K562 (cell line): ENCODE data around the gene KNDC1. TPM values are rescaled to one million over a fixed set of nuclear protein-coding genes. Genes with fewer than 3 reads are reported as not detected.

Experiments used
- polyA plus RNA-seq, 8 experiments: library from polyadenylated mRNA; depleted of rRNA in 4 of 8; stranded (reverse) in 5 of 8; unstranded in 3 of 8; fragments of >200 nt; fragmentation: Nextera tagmentation in 2 of 8; fragmentation: Illumina TruSeq in 1 of 8; extraction: Ambion mirVana in 2 of 8; extraction: Trizol in 1 of 8; gene quantifications; 2 replicates each; pipeline versions ENCODE4 v1.2.1 to v1.2.3, GENCODE V29; 2011 to 2014; ENCODE audit warnings: inconsistent platforms in 1 of 8, missing spikeins in 1 of 8
- total RNA-seq, 7 experiments: library from RNA; depleted of rRNA in 6 of 7; stranded (reverse); fragments of >200 nt in 6 of 7; fragmentation: Illumina TruSeq in 2 of 7; extraction: Trizol in 2 of 7; gene quantifications; 2 replicates each; pipeline versions ENCODE4 v1.2.1 to v1.2.3, GENCODE V29; 2011 to 2021; ENCODE audit warnings: low replicate concordance in 1 of 7
- TF ChIP-seq, protein P1 (sequence below): fragments of 200-600 bp; sonication (generic); IDR thresholded peaks from one replicate; pipeline ENCODE4 v1.6.1; 2012; ENCODE audit warnings: mild to moderate bottlenecking, low read depth, low read length, inconsistent platforms

Gene KNDC1
- total and polyA plus RNA-seq, 9 of the 15 experiments (the other 6 are each of a cell fraction or from before 2014, with no cell fraction given): 0.07 to 0.26 (median 0.11) TPM; not detected in 6

DNA sequence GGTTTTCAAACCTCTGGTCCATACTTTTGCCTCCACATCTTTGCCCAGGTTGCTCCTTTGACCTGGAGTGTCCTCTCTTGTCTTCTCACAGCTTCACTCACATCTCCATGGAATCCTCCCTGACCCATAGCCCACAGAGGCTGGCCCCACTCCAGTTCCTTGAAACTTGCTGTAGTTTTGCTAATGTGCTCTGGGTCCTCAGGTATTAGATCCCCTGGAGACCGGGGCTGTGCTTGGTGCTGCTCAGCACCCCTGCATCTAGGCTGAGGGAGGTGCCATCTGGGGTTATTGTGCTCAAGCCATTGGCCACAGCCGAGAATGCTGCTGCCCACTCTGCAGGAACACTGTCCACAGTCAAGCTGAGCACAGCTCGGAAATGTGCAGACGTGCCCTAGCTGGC lies 16.5 kb downstream of the KNDC1 start (continued):
- TF ChIP-seq, protein P1, sequence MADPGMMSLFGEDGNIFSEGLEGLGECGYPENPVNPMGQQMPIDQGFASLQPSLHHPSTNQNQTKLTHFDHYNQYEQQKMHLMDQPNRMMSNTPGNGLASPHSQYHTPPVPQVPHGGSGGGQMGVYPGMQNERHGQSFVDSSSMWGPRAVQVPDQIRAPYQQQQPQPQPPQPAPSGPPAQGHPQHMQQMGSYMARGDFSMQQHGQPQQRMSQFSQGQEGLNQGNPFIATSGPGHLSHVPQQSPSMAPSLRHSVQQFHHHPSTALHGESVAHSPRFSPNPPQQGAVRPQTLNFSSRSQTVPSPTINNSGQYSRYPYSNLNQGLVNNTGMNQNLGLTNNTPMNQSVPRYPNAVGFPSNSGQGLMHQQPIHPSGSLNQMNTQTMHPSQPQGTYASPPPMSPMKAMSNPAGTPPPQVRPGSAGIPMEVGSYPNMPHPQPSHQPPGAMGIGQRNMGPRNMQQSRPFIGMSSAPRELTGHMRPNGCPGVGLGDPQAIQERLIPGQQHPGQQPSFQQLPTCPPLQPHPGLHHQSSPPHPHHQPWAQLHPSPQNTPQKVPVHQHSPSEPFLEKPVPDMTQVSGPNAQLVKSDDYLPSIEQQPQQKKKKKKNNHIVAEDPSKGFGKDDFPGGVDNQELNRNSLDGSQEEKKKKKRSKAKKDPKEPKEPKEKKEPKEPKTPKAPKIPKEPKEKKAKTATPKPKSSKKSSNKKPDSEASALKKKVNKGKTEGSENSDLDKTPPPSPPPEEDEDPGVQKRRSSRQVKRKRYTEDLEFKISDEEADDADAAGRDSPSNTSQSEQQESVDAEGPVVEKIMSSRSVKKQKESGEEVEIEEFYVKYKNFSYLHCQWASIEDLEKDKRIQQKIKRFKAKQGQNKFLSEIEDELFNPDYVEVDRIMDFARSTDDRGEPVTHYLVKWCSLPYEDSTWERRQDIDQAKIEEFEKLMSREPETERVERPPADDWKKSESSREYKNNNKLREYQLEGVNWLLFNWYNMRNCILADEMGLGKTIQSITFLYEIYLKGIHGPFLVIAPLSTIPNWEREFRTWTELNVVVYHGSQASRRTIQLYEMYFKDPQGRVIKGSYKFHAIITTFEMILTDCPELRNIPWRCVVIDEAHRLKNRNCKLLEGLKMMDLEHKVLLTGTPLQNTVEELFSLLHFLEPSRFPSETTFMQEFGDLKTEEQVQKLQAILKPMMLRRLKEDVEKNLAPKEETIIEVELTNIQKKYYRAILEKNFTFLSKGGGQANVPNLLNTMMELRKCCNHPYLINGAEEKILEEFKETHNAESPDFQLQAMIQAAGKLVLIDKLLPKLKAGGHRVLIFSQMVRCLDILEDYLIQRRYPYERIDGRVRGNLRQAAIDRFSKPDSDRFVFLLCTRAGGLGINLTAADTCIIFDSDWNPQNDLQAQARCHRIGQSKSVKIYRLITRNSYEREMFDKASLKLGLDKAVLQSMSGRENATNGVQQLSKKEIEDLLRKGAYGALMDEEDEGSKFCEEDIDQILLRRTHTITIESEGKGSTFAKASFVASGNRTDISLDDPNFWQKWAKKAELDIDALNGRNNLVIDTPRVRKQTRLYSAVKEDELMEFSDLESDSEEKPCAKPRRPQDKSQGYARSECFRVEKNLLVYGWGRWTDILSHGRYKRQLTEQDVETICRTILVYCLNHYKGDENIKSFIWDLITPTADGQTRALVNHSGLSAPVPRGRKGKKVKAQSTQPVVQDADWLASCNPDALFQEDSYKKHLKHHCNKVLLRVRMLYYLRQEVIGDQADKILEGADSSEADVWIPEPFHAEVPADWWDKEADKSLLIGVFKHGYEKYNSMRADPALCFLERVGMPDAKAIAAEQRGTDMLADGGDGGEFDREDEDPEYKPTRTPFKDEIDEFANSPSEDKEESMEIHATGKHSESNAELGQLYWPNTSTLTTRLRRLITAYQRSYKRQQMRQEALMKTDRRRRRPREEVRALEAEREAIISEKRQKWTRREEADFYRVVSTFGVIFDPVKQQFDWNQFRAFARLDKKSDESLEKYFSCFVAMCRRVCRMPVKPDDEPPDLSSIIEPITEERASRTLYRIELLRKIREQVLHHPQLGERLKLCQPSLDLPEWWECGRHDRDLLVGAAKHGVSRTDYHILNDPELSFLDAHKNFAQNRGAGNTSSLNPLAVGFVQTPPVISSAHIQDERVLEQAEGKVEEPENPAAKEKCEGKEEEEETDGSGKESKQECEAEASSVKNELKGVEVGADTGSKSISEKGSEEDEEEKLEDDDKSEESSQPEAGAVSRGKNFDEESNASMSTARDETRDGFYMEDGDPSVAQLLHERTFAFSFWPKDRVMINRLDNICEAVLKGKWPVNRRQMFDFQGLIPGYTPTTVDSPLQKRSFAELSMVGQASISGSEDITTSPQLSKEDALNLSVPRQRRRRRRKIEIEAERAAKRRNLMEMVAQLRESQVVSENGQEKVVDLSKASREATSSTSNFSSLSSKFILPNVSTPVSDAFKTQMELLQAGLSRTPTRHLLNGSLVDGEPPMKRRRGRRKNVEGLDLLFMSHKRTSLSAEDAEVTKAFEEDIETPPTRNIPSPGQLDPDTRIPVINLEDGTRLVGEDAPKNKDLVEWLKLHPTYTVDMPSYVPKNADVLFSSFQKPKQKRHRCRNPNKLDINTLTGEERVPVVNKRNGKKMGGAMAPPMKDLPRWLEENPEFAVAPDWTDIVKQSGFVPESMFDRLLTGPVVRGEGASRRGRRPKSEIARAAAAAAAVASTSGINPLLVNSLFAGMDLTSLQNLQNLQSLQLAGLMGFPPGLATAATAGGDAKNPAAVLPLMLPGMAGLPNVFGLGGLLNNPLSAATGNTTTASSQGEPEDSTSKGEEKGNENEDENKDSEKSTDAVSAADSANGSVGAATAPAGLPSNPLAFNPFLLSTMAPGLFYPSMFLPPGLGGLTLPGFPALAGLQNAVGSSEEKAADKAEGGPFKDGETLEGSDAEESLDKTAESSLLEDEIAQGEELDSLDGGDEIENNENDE: no peak
- TF ChIP-seq, all 486 proteins: peak for 0
